ENCODE results near the gene KIF3C. TPM values are rescaled to one million over a fixed set of nuclear protein-coding genes. Genes with fewer than 3 reads are reported as not detected.
A peak's percentile ranks its signal among the peaks of the same experiment; 100 is the strongest.
"Not testable (repeated sequence)": the region's sequence is repeated elsewhere in the genome, so short reads cannot be mapped to it uniquely, and the experiment has no call there.

KIF3C gene
- polyA plus RNA-seq, 10 donors, result 6.8 to 14.8 (median 8.1) TPM

GRCh38 chr2:25966531-25967270 is 15.6 kb downstream of the KIF3C start:
- DNase-seq, result no peak

- no peak for DNase-seq
Measured at GRCh38 chr2:25964891-25965290, 17.4 kb downstream of the KIF3C start.

- DNase-seq, result peak in 1 of 3 donors; percentile 32
Measured at GRCh38 chr2:25960920-25961319, 21.4 kb downstream of the KIF3C start.

- DNase-seq, result no peak
Measured at GRCh38 chr2:25960396-25960795, 21.9 kb downstream of the KIF3C start.

- not testable (repeated sequence) for DNase-seq
Measured at GRCh38 chr2:25958611-25959010, 23.7 kb downstream of the KIF3C start.

GRCh38 chr2:25957743-25958142 is 24.6 kb downstream of the KIF3C start:
- DNase-seq, result no peak

GRCh38 chr2:25955869-25956535 is 26.3 kb downstream of the KIF3C start:
- no peak for DNase-seq

GRCh38 chr2:25955036-25955435 is 27.3 kb downstream of the KIF3C start:
- no peak for DNase-seq

- DNase-seq, result no peak
Measured at GRCh38 chr2:25954199-25954752, 28.0 kb downstream of the KIF3C start.

- peak; percentile 59 to 86 (median 80) for DNase-seq
Measured at GRCh38 chr2:25951071-25951547, 31.2 kb downstream of the KIF3C start.

GRCh38 chr2:25948437-25948836 is 33.9 kb downstream of the KIF3C start:
- DNase-seq, result no peak

GRCh38 chr2:25941042-25941441 is 41.3 kb downstream of the KIF3C start:
- DNase-seq, result no peak

GRCh38 chr2:25939257-25939668 is 43.0 kb downstream of the KIF3C start:
- DNase-seq, result no peak

- DNase-seq, result no peak
Measured at GRCh38 chr2:25938345-25938744, 44.0 kb downstream of the KIF3C start.

- no peak for DNase-seq
Measured at GRCh38 chr2:25936889-25937545, 45.3 kb downstream of the KIF3C start.

GRCh38 chr2:25933622-25934021 is 48.7 kb downstream of the KIF3C start:
- no peak for DNase-seq

GRCh38 chr2:25929789-25930473 is 52.4 kb downstream of the KIF3C start:
- no peak for DNase-seq

- DNase-seq, result no peak
Measured at GRCh38 chr2:25928668-25929067, 53.6 kb downstream of the KIF3C start.

GRCh38 chr2:25926984-25927756 is 55.1 kb downstream of the KIF3C start:
- DNase-seq, result no peak

- no peak for DNase-seq
Measured at GRCh38 chr2:25922501-25922900, 59.8 kb downstream of the KIF3C start.
